Midbrain (tissue), 1 donor: ENCODE measurements around the gene ACADM.
"Not testable (repeated sequence)": the region's sequence is repeated elsewhere in the genome, so short reads cannot be mapped to it uniquely, and the experiment has no call there.

Experiments
- DNase-seq: peaks from one replicate; lab custom pipeline; 2025; lab: John Stamatoyannopoulos, UW

Gene ACADM

DNA sequence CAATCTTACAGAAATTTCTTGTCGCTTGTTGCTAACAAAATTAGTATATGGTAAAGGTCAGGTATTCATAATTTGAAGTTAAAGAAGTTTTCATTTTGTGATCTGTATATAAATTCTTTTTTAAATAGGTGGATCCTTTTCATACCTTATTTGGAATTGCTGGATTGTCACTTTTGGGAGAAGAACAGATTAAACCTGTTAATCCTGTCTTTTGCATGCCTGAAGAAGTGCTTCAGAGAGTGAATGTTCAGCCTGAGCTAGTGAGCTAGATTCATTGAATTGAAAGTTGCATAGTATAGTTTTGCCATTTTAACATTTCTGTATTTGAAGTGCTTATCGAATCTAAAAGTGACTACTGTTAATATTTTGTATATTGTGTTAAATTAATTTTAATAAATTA lies 69.9 kb downstream of the ACADM start:
- DNase-seq = no peak

DNA sequence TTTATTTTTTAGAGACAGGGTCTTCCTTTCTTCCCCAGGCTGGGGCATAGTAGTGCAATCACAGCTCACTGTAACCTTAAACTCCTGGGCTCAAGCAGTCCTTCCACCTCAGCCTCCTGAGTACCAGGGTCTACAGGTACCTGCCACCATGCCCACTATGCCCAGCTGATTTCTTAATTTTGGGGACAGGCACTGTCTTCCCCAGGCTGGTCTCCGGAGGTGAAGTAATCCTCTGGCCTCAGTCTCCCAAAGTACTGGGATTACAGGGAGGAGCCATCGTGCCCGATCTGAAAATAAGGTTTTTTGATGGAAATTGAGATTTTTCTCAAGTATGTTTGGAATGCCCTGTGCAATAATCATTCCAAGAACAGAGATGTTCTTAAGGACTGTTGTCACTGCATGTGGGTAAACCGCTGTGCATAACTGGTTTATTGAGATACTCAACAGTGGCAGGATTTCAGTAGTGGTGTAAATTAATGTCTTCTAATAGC lies 71.2 kb downstream of the ACADM start:
- no peak for DNase-seq

DNA sequence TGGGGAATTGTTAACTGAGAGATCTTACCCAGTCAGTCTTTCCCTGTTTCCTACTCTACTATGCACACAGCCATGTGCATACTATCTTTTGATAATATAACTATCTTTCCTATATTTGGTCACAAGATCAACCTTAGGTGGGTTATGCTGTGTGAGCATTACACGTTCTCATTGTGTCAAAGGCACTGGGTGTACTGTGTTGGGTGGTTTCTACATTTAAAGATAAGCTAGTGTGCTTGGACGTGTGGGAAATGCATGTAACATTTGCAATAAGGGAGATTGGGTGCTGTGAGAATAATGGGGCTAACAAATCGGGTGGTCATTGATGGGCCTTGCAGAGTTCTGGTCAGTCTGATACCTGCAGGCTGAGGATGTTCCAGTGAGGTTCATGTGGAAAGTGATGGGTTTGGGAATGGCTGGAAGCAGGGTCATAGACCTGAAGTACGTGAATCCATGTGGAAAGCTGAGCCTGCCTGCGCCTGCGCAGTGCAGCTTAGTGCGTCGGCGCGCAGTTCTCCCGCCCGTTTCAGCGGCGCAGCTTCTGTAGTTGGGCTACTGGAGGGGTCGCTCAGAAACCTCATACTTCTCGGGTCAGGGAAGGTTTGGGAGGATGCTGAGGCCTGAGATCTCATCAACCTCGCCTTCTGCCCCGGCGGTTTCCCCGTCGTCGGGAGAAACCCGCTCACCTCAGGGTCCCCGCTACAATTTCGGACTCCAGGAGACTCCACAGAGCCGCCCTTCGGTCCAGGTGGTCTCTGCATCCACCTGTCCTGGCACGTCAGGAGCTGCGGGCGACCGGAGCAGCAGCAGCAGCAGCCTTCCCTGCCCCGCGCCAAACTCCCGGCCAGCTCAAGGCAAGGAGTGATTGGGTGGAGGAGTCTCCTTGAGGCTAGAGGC lies 72.1 kb downstream of the ACADM start, which contains the start of gene MSH4:
Gene MSH4, plus strand, starts transcription at position 507 of the 897 bp plus-strand sequence. Its CDS starts 104 bp downstream, at position 611.
- no peak for DNase-seq

DNA sequence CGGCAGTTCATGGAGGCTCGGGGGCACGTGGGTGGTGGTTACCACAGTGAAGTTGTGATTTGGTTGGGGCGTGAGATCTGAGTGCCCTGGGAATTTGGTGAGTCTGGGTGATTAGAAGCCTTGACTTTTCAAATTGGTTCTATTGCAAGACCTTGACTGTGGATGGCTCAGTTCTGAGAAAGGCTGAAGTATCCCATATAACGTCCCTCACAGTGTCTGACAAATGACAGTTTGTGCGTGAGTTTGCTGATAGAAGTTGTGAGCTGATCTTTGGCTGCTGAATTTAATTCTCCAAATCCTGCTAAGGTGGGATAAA lies 72.7 kb downstream of the ACADM start:
- no peak for DNase-seq

DNA sequence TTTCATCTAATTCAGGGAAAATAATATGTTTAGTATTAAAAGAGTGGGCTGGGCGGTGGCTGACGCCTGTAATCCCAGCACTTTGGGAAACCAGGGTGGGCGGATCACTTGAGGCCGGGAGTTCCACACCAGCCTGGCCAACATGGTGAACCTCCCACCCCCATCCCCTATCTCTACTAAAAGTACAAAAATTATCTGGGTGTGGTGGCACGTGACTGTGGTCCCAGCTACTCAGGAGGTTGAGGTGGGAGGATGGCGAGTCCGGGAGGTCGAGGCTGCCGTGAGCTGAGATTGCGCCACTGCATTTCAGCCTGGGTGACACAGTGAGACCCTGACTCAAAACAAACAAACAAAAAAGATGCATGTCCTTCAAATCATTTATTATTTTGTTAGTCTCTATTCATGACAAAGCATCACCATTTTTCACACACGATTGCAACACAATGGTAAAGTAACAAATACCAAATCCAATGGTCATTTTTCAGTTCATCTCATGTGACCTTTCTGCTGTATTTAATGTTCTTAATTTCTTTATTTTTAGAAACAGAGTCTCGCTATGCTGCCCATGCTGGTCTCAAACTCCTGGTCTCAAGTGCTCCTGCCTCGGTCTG lies 73.2 kb downstream of the ACADM start:
- no peak for DNase-seq

DNA sequence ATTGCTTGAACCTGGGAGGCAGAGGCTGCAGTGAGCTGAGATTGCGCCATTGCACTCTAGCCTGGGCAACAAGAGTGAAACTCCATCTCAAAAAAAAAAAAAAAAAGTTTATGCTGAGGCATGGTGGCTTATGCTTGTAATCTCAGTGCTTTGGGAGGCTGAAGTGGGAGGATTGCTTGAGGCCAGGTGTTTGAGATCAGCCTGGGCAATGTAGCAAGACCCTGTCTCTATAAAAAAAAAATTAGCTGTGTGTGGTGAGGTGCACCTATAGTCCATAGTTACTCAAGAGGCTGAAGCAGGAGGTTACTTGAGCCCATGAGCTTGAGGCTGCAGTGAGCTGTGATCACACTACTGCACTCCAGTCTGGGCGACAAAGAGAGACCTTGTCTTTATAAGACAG lies 77.0 kb downstream of the ACADM start:
- DNase-seq = not testable (repeated sequence)

DNA sequence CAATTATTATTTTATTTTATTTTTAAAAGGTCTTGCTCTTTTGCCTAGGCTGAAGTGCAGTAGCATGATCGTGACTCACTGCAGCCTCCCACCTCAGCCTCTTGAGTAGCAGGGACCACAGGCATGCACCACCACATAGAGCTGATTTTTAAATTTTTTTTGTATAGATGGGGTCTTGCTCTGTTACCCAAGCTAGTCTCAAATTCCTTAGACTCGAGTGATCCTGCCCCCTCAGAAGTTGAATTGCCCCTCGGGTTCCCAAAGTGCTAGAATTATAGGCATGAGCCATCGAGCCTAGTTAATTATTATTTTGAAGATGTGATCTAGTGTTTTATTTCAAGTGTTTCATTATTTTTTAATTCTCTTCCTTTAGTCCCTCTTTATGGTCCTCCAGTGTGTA lies 84.4 kb downstream of the ACADM start:
- DNase-seq = no peak

DNA sequence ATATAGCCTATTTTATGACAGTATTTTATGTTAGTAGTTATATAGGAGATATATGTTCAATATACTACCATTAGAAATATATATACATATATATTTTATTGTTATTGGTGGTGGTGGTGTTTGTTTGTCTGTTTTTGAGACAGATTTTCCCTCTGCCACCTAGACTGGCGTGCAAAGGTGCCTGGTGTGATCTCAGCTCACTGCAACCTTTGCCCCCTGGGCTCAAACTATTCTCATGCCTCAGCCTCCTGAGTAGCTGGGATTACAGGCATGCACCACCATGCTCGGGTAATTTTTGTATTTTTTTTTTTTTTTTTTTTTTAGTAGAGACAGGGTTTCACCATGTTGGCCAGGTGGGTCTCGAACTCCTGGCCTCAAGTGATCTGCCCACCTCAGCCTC lies 85.6 kb downstream of the ACADM start:
- not testable (repeated sequence) for DNase-seq

DNA sequence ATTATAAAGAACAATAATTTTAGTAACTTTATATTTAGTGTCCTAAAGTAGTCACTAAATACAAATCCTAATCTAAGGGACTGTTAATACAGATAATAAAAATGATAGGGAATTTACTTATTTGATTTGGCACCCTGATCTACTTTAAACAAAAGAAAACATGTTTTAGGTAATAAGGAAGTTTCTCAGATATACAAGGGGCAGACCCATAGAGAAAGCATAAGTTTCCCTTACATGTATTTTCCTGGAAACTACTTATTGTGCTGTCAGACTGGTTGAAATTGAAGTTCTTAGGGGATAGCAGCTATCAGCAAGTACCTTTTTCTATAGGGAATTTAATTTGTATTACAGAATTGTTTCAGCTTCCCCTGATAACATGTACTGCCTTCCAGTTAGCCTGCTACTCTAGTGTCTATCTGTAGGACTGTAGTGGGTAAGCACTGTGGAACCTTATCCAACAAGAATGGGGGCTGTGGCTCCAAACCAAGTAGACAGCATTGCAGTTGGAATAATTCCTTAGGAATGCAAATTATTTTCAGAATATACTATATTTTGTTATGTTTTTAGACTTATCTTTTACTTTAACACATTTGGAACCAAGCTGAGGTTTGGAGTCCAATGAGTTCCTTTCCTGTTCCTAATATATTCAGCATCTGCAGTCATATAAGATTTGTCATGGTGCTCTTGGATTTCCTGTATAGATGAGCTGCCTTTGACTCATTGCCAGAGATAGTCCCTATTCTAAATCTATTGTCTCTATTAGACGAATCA lies 86.9 kb downstream of the ACADM start:
- no peak for DNase-seq

DNA sequence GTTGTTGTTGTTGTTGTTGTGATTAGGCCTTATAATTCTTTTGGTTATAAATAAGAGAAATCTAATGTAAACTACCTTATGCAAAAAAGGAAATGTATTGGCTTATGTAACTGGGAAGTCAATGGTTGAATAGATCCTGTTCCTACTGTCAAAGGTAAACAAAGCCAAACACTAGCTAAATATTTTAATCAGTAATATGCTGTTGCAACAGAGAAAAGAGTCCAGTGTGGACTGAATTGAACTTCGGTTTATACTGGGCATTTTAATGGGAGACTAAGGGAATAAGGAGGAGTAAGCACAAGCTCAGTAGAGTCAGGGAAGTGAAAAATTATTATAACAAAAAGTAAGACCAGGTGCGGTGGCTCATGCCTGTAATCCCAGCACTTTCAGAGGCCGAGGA lies 87.6 kb downstream of the ACADM start:
- no peak for DNase-seq
